Effector memory CD8-positive, alpha-beta T cell (primary cell): Measurements from ENCODE around the gene SOWAHB.
A peak's percentile ranks its signal among the peaks of the same experiment; 100 is the strongest.

Experiments used
- ATAC-seq: fragments of 150-1000 bp; cut with Tn5 transposase; replicated peaks from 2 replicates; pipeline ENCODE4 v1.10.0; 2021; ENCODE audit warnings: mild to moderate bottlenecking, moderate library complexity
- DNase-seq, 3 experiments: peaks; one replicate each; pipeline ENCODE4 v3.0.0; 2021
- H3K27ac Mint-ChIP-seq, 2 donors: one replicate each; pipeline ENCODE4 v1.8.0; 2022; ENCODE audit warnings: mild to moderate bottlenecking in 2 of 2, mixed read lengths in 2 of 2, moderate library complexity in 2 of 2
- H3K27me3 Mint-ChIP-seq, 2 donors: one replicate each; pipeline ENCODE4 v1.8.0; 2022; ENCODE audit warnings: mixed read lengths in 2 of 2
- H3K36me3 Mint-ChIP-seq: one replicate; pipeline ENCODE4 v1.8.0; 2022; ENCODE audit warnings: mild to moderate bottlenecking, moderate library complexity, mixed read lengths; ENCODE audit not compliant: insufficient read depth
- H3K4me1 Mint-ChIP-seq, 2 donors: one replicate each; pipeline ENCODE4 v1.8.0; 2022; ENCODE audit warnings: low read depth in 2 of 2, mixed read lengths in 2 of 2
- H3K4me3 Mint-ChIP-seq, 2 donors: one replicate each; pipeline ENCODE4 v1.8.0; 2022; ENCODE audit warnings: mild to moderate bottlenecking in 2 of 2, mixed read lengths in 2 of 2, moderate library complexity in 2 of 2
- H3K9me3 Mint-ChIP-seq, 2 donors: one replicate each; pipeline ENCODE4 v1.8.0; 2022; ENCODE audit warnings: mixed read lengths in 2 of 2
- total RNA-seq, 9 experiments: gene quantifications; one replicate each; lab custom pipeline; 2026; lab: John Stamatoyannopoulos, UW

Gene SOWAHB, protein sequence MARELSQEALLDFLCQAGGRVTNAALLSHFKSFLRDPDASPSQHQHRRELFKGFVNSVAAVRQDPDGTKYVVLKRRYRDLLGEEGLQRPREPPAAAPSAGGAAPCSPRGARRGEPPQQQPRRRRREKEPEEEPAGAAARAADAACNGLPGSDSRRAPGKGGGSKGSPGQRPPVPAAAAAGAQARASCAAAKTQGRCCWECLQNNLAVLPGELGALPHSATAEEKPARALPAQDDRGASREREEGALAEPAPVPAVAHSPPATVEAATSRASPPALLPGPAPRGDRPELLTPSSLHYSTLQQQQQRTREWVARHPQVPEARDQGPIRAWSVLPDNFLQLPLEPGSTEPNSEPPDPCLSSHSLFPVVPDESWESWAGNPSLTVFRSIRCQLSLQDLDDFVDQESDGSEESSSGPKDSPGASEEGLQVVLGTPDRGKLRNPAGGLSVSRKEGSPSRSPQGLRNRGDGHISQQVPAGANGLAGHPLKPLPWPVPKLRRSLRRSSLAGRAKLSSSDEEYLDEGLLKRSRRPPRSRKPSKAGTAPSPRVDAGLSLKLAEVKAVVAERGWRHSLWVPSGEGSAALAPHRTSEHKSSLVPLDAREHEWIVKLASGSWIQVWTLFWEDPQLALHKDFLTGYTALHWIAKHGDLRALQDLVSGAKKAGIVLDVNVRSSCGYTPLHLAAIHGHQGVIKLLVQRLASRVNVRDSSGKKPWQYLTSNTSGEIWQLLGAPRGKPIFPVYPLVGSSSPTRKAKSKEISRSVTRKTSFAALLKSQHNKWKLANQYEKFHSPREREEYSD
- total RNA-seq, result 0 to 0.32 (median 0.07) reads per million in 9 experiments

DNA sequence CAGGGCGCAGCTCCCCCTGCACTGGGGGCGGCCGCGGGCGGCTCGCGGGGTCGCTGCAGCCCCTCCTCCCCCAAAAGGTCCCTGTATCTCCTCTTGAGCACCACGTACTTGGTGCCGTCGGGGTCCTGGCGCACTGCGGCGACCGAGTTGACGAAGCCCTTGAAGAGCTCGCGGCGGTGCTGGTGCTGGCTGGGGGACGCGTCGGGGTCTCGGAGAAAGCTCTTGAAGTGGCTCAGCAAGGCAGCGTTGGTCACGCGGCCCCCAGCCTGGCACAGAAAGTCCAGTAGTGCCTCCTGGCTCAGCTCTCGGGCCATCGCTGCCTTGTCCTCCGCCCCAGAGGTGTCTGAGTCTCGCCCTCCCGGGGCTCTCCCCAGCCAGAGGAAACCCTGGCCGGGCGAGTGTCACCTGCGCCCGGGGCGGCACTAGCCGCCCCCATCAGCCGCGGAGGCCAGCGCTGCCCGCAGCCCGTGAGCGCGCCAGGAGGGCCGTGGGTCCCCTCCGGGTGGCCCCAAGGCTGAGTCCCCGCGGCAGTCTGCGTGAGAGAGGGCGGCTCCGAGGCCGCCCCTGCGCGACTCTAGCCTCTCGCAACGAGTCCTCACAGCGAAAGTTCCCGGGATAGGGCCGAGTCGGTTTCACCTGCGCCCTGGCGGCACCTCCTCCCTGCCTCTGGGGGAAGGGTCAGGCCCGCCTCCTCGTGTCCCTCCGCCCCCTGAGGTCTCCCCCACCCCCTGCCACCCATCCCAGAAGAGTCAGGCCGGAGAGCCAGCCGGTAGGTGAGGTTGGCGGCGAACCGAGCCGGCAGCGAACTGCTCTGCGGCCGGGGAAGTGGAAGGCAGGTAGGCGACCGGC, at the start of gene SOWAHB:
Gene SOWAHB, minus strand, starts transcription at position 609 of the 849 bp plus-strand sequence. Its CDS starts 295 bp downstream, at position 314.
- ATAC-seq (peak; percentile 72), DNase-seq (peak; percentile 2 to 17 (median 10))
- Mint-ChIP-seq H3K27ac (no peak within 1 kb of the TSS), H3K36me3 (no peaks in the 10 kb centered on the region), H3K27me3 (peaks cover 23 to 32% of the 10 kb centered on the region in 2 donors), H3K9me3 (no peaks in the 10 kb centered on the region), H3K4me3 (peak within 1 kb of the TSS; percentile 39 to 54), H3K4me1 (peaks cover 5 to 13% of the 10 kb centered on the region in 2 donors)

DNA sequence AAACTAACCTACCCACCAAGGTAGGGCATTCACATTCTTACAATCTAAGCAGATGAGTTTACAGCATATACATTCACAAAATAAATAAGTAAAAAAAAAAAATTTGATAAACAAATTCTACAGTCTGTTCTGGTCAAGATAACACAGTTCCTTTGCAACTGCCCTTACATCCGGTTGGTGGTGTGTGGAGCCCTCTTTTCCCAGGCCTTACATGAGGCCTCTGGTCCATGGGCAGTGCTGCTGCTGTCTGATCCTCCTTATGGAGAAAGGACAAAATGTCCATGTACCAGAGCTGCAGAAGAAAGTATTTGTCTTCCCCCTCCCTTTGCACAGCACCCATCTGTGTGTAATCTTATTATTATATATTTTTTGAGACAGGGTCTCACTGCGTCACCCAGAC, 49.4 kb upstream of the SOWAHB start:
- H3K27ac Mint-ChIP-seq, result peak overlapping the region in 1 of 2 donors; percentile 49
- DNase-seq (no peak), ATAC-seq (no peak)
- peaks cover 0 to 2% of the 10 kb centered on the region in 2 donors for H3K9me3 Mint-ChIP-seq
- H3K27me3 Mint-ChIP-seq, result no peaks in the 10 kb centered on the region
- peak overlapping the region; percentile 37 to 91 for H3K4me3 Mint-ChIP-seq
- peaks cover 30% of the 10 kb centered on the region for H3K36me3 Mint-ChIP-seq
- peaks cover 18 to 22% of the 10 kb centered on the region in 2 donors for H3K4me1 Mint-ChIP-seq

DNA sequence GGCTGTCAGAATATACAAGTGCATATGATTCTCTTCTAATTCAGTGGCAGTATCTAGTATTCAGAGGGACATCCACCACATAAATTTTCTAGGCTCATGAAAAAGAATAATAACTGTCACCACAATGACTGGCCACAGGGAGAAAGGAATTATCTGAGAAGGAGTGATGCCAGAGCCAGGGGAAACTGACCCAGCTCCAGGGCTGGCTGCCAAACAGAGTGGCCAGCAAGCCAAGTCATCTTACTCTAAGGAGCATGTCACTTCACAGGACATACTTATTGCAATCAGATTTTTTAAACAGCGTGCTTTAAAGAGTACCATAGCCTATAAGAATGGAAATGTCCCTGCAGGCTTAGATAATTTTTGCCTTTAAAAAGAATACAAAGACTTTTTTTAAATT, 45.8 kb upstream of the SOWAHB start:
- Mint-ChIP-seq H3K27me3 (no peaks in the 10 kb centered on the region), H3K27ac (no peak overlapping the region), H3K4me3 (no peak overlapping the region), H3K36me3 (peaks cover 5% of the 10 kb centered on the region), H3K4me1 (peaks cover 4 to 5% of the 10 kb centered on the region in 2 donors), H3K9me3 (peaks cover 2 to 6% of the 10 kb centered on the region in 2 donors)
- DNase-seq, result no peak
- ATAC-seq, result no peak

DNA sequence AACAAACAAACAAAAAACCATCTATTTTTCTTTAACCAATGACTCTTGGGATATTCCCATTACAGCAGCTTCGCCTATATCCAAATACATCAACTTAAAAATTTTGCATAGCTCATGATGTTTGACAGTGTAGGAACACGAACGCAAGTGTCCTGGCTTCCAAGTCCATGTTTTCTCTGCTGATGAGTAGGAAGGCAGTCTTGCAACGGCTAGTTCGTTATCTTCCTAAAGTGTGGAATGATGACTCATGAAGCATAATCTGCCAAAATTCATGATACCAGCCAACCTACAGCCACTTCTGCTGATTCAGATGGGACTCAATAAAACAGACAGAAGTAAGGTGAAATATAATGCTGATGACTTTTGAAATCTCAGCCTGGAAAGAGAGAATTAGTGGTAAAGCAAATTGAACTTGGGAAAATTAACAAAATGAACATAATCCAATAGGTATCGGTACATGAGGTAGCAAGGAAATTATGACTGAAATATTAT, 45.2 kb upstream of the SOWAHB start:
- Mint-ChIP-seq H3K36me3 (peaks cover 2% of the 10 kb centered on the region), H3K4me3 (no peak overlapping the region), H3K4me1 (no peaks in the 10 kb centered on the region), H3K9me3 (peaks cover 2 to 6% of the 10 kb centered on the region in 2 donors), H3K27me3 (peaks cover 2 to 4% of the 10 kb centered on the region in 2 donors), H3K27ac (no peak overlapping the region)
- ATAC-seq (no peak), DNase-seq (no peak)

DNA sequence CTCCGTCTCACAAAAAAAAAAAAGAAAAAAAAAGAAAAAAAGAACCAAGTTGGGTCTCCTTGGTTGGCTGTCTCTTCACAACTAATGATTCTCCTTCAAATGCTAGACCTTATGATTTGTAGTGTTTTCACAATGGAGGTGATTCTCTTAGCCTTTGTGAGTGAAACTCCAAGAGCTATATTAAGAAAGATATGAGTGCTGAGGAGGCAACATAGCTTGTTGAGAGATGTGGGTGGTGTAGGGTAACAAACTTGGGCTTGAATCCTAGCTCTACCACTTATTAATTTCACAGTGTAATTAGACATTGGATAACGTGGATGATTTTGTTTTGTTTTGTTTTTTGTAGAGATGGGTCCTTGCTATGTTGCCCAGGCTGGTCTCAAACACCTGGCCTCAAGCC, 41.2 kb upstream of the SOWAHB start:
- no peak for DNase-seq
- Mint-ChIP-seq H3K27me3 (peaks cover 7 to 9% of the 10 kb centered on the region in 2 donors), H3K36me3 (no peaks in the 10 kb centered on the region), H3K9me3 (peaks cover 2 to 6% of the 10 kb centered on the region in 2 donors), H3K4me3 (no peak overlapping the region), H3K4me1 (no peaks in the 10 kb centered on the region), H3K27ac (no peak overlapping the region)
- ATAC-seq, result no peak

DNA sequence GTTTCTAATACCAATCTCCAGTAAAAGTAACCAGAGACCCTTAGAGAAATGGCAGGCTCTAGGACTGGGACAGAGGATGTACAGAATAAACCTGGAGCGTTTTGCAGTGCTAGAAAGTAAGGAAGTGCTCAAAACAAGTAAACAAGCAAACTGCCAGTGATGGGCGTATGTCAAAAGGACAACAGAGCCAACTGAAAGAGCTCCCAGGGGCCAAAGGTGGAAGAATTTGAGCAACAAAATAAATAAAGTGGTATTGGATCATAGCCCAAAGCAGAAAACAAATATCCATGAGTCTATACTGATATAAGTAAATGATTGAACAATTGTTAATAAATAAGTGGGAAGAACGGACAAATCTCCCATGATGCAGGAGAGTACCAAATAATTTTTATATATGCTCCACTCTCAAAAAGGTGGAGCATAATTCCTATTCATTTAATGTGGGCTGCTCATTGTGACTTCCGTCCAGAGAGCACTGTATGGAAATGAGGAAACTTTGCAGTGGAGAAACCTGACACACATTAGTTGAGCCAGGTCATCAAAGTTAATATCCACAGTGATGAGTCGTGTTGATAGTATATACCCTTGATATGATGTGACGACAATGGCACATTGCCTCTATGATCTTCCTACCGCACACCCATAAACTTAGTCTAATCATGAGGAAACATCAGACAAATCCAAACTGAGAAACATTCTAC, 33.8 kb upstream of the SOWAHB start:
- no peaks in the 10 kb centered on the region for H3K9me3 Mint-ChIP-seq
- no peak overlapping the region for H3K4me3 Mint-ChIP-seq
- no peak overlapping the region for H3K27ac Mint-ChIP-seq
- peaks cover 9 to 11% of the 10 kb centered on the region in 2 donors for H3K27me3 Mint-ChIP-seq
- DNase-seq (no peak), ATAC-seq (no peak)
- H3K4me1 Mint-ChIP-seq, result no peaks in the 10 kb centered on the region
- H3K36me3 Mint-ChIP-seq, result no peaks in the 10 kb centered on the region

DNA sequence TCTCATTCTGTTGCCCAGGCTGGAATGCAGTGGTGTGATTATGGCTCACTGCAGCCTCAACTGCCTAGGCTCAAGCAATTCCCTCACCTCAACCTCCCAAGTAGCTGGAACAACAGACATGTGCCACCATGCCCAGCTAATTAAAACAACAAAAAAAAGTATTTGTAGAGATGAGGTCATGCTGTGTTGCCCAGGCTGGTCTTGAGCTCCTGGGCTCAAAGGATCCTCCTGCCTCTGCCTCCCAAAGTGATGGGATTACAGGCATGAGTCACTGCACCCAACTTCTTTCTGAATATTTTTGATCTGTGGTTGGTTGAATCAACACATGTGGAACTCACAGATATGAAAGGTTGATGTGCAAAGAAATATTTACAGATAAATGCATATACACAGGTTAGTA, 33.1 kb upstream of the SOWAHB start:
- DNase-seq (no peak), ATAC-seq (no peak)
- H3K4me1 Mint-ChIP-seq, result no peaks in the 10 kb centered on the region
- no peak overlapping the region for H3K27ac Mint-ChIP-seq
- no peak overlapping the region for H3K4me3 Mint-ChIP-seq
- H3K27me3 Mint-ChIP-seq, result peaks cover 9 to 11% of the 10 kb centered on the region in 2 donors
- no peaks in the 10 kb centered on the region for H3K9me3 Mint-ChIP-seq
- H3K36me3 Mint-ChIP-seq, result no peaks in the 10 kb centered on the region

DNA sequence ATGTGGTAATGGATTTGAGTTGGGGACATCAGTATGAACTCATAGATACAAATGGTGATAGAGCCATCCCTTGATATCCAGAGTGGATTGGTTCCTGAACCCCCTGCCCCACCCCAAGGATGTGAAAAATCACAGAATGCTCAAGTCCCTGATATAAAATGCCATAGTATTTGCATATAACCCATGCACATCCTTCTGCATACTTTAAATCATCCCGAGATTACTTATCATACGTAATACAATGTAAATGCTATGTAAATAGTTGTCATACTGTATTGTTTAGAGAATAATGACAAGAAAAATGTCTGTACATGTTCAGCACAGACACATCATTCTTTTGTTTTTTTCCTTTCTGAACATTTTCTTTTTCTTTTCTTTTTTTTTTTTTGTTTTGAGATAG, 32.7 kb upstream of the SOWAHB start:
- no peaks in the 10 kb centered on the region for H3K4me1 Mint-ChIP-seq
- no peaks in the 10 kb centered on the region for H3K36me3 Mint-ChIP-seq
- peaks cover 9 to 11% of the 10 kb centered on the region in 2 donors for H3K27me3 Mint-ChIP-seq
- no peak for ATAC-seq
- H3K9me3 Mint-ChIP-seq, result no peaks in the 10 kb centered on the region
- no peak overlapping the region for H3K4me3 Mint-ChIP-seq
- no peak overlapping the region for H3K27ac Mint-ChIP-seq
- DNase-seq, result no peak

DNA sequence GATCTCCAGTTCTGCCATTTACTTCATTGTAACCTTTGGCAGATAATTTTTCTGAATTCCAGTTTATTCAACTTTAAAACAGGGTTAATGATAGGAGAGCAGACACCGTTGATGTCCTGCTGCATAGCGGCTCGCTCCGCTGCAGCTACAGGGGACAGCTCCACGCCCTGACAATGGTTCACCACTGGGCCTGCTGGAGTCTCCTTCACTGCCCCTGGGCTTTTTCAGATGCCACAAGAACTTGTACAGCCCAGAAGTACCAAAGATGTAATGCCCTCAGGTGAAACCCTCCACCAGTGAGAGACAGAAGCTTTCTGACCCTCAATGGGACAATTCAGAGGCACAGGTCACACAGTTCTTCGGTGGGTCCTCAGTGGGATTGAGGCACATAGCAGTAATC, 28.9 kb upstream of the SOWAHB start:
- no peak for ATAC-seq
- Mint-ChIP-seq H3K4me3 (no peak overlapping the region), H3K9me3 (no peaks in the 10 kb centered on the region), H3K36me3 (no peaks in the 10 kb centered on the region), H3K4me1 (no peaks in the 10 kb centered on the region), H3K27ac (no peak overlapping the region), H3K27me3 (peaks cover 6 to 8% of the 10 kb centered on the region in 2 donors)
- DNase-seq, result no peak

DNA sequence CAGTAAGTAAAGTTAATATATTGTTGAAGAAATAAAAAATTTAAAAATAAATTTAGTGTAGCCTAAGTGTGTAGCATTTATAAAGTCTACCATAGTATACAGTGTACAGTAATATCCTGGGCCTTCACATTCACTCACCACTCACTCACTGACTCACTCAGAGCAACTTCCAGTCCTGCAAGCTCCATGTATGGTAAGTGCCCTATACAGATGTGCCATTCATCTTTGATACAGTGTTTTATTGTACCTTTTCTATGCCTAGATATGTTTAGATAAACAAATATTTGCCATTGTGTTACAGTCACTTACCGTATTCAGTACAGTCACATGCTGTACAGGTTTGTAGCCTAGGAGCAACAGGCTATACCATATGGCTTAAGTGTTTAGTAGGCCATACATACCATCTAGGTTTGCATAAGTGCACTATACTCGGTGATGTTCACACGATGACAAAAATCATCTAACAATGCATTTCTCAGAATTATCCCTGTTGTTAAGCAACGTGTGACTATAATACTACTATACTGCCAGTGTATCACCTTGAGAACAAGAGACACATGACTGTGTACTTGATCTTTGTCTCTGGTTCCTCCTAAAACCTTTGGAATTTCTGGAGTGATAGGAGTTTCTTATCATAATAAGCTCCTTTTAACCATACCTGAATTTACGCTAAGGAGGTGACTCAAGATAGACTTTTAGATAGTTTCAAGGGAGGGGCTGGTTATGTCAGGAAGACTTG, 25.8 kb upstream of the SOWAHB start:
- H3K4me1 Mint-ChIP-seq, result no peaks in the 10 kb centered on the region
- H3K27ac Mint-ChIP-seq, result no peak overlapping the region
- no peaks in the 10 kb centered on the region for H3K36me3 Mint-ChIP-seq
- H3K4me3 Mint-ChIP-seq, result no peak overlapping the region
- no peak for DNase-seq
- no peaks in the 10 kb centered on the region for H3K9me3 Mint-ChIP-seq
- ATAC-seq, result no peak
- no peaks in the 10 kb centered on the region for H3K27me3 Mint-ChIP-seq

DNA sequence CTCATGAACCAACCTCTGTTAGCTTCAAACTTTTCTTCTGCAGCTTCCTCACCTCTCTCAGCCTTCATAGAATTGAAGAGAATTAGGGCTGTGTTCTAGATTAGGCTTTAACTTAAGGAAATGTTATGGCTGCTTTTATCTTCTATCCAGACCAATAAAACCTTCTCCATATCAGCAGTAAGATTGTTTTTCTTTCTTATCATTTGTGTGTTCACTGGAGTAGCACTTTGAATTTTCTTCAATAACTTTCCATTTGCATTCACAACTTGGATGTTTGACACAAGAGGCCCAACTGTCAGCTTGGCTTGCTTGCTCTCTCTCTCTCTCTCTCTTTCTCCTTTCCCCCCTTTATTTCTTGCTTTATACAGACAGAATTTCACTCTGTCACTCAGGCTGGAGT, 22.8 kb upstream of the SOWAHB start:
- DNase-seq (no peak), ATAC-seq (no peak)
- H3K4me1 Mint-ChIP-seq, result no peaks in the 10 kb centered on the region
- H3K4me3 Mint-ChIP-seq, result no peak overlapping the region
- H3K9me3 Mint-ChIP-seq, result no peaks in the 10 kb centered on the region
- H3K27me3 Mint-ChIP-seq, result no peaks in the 10 kb centered on the region
- H3K36me3 Mint-ChIP-seq, result no peaks in the 10 kb centered on the region
- no peak overlapping the region for H3K27ac Mint-ChIP-seq

DNA sequence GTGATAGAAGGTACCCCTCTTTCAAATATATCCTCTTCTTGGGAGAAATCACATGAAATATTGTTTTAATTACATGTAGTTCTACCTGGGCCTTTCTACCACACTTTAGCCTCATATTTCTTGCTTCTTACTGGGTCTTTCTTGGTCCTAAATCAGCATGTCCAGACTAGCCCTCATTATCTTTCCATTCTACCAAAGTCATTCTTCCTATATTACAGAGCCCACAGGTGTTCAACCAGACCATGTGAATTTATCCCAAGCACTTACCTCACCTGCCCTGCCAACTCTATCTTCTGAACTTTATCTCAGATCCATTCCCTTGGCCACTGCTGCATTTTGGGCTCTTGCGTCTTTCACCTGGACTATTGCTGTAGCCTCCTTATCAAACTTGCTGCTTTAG, 11.8 kb upstream of the SOWAHB start:
- no peaks in the 10 kb centered on the region for H3K36me3 Mint-ChIP-seq
- H3K4me3 Mint-ChIP-seq, result no peak overlapping the region
- H3K27me3 Mint-ChIP-seq, result peaks cover 18 to 29% of the 10 kb centered on the region in 2 donors
- ATAC-seq (no peak), DNase-seq (no peak)
- no peaks in the 10 kb centered on the region for H3K4me1 Mint-ChIP-seq
- no peak overlapping the region for H3K27ac Mint-ChIP-seq
- H3K9me3 Mint-ChIP-seq, result no peaks in the 10 kb centered on the region
